RWPE1 (cell line): ENCODE measurements around the gene STAG1.
"Not testable (repeated sequence)": the region's sequence is repeated elsewhere in the genome, so short reads cannot be mapped to it uniquely, and the experiment has no call there.

Experiments used
- CTCF ChIA-PET: fragments of 350-600 bp; sonication (Branson Sonifier 250); formaldehyde crosslinking; extraction: SDS; loops from one replicate; lab custom pipeline; 2021; lab: Yijun Ruan, JAX
- POLR2A ChIA-PET: fragments of 400-600 bp; formaldehyde crosslinking; extraction: SDS; loops from one replicate; lab custom pipeline; 2020; ENCODE audit warnings: antibody characterized with exemption; ENCODE audit not compliant: low non-redundant PET; lab: Yijun Ruan, JAX
- DNase-seq: peaks from one replicate; pipeline ENCODE4 v3.0.0; 2012; ENCODE audit warnings: low spot score
- H3K27ac ChIP-seq: fragments of 450-650 bp; 2 replicates; pipeline ENCODE4 v1.5.1; 2017
- CTCF ChIP-seq: fragments of 450-650 bp; conservative IDR thresholded peaks from 2 replicates; pipeline ENCODE4 v1.5.1; 2017; ENCODE audit warnings: low read depth, mild to moderate bottlenecking

The STAG1 gene

GRCh38 chr3:136476280-136476679 lies 275.9 kb downstream of the STAG1 start:
- DNase-seq = no peak
- TF ChIP-seq CTCF = no peak
- CTCF ChIA-PET = no interaction called here
- H3K27ac ChIP-seq = no peak overlapping the region
- POLR2A ChIA-PET = no interaction called here

GRCh38 chr3:136474876-136475275 lies 277.3 kb downstream of the STAG1 start:
- H3K27ac ChIP-seq, POLR2A ChIA-PET, CTCF ChIA-PET, DNase-seq: not testable (repeated sequence)

GRCh38 chr3:136473716-136474326 lies 278.4 kb downstream of the STAG1 start:
- no peak for TF ChIP-seq CTCF
- ChIA-PET CTCF (no interaction called here), POLR2A (no interaction called here)
- no peak overlapping the region for H3K27ac ChIP-seq
- no peak for DNase-seq

GRCh38 chr3:136465296-136465695 lies 286.9 kb downstream of the STAG1 start:
- TF ChIP-seq CTCF = no peak
- DNase-seq = no peak
- no peak overlapping the region for H3K27ac ChIP-seq
- ChIA-PET CTCF (no interaction called here), POLR2A (no interaction called here)

GRCh38 chr3:136464502-136464901 lies 287.7 kb downstream of the STAG1 start:
- ChIA-PET CTCF (no interaction called here), POLR2A (no interaction called here)
- peak; percentile 8 for DNase-seq
- H3K27ac ChIP-seq = no peak overlapping the region
- TF ChIP-seq CTCF = no peak

- POLR2A ChIA-PET = interaction anchor here (0.6 kb wide), 1 partner anchor 497 kb away, joined by 3 read pairs; no protein-coding TSS in a partner anchor
- no peak for DNase-seq
- H3K27ac ChIP-seq = no peak overlapping the region
- TF ChIP-seq CTCF = no peak
- CTCF ChIA-PET = no interaction called here
Observed at GRCh38 chr3:136463170-136463569, 289.0 kb downstream of the STAG1 start.

- H3K27ac ChIP-seq = no peak overlapping the region
- no peak for TF ChIP-seq CTCF
- CTCF ChIA-PET = interaction anchor here (0.6 kb wide), 1 partner anchor 400 kb away, joined by 4 read pairs; no protein-coding TSS in a partner anchor
- POLR2A ChIA-PET = no interaction called here
- no peak for DNase-seq
Observed at GRCh38 chr3:136457793-136458192, 294.4 kb downstream of the STAG1 start.
